Suprapubic skin (tissue), 4 donors: ENCODE results near the gene DUOX2. TPM values are rescaled to one million over a fixed set of nuclear protein-coding genes. Genes with fewer than 3 reads are reported as not detected.

ENCODE experiments used
- DNase-seq, 2 donors: peaks; one replicate each; pipeline ENCODE4 v3.0.0-alpha.2; 2019; ENCODE audit warnings: low spot score in 2 of 2
- H3K27ac ChIP-seq: fragments of 200-600 bp; sonication (generic); one replicate; pipeline ENCODE4 v1.5.1; 2019
- H3K27me3 ChIP-seq: fragments of 200-600 bp; sonication (generic); one replicate; pipeline ENCODE4 v1.5.1; 2019
- H3K36me3 ChIP-seq: fragments of 200-600 bp; sonication (generic); one replicate; pipeline ENCODE4 v1.5.1; 2019
- H3K4me1 ChIP-seq: fragments of 200-600 bp; sonication (generic); one replicate; pipeline ENCODE4 v1.5.1; 2019
- H3K4me3 ChIP-seq: fragments of 200-600 bp; sonication (generic); one replicate; pipeline ENCODE4 v1.5.1; 2019; ENCODE audit warnings: mild to moderate bottlenecking
- H3K9me3 ChIP-seq: fragments of 200-600 bp; sonication (generic); one replicate; pipeline ENCODE4 v1.5.1; 2019
- EP300 ChIP-seq: sonication (generic); formaldehyde crosslinking; IDR thresholded peaks from one replicate; pipeline ENCODE4 v1.6.1; 2017; ENCODE audit warnings: antibody characterized with exemption
- POLR2A ChIP-seq, 2 donors: fragments of 450-650 bp; IDR thresholded peaks; one replicate each; pipeline ENCODE4 v1.6.1; 2017; ENCODE audit warnings: antibody characterized with exemption in 2 of 2, mild to moderate bottlenecking in 2 of 2, moderate library complexity in 2 of 2
- POLR2AphosphoS5 ChIP-seq, 3 donors: sonication (generic); formaldehyde crosslinking; IDR thresholded peaks; one replicate each; pipeline ENCODE4 v1.6.1; 2017; ENCODE audit warnings: antibody characterized with exemption in 3 of 3
- WGBS: methylation state at CpG from one replicate; pipeline ENCODE4 v1.1.5; 2018; 5-methylcytosine and 5-hydroxymethylcytosine counted together
- total RNA-seq, 4 donors: library from RNA; depleted of rRNA; stranded (reverse); fragments of >200 nt; gene quantifications; one replicate each; pipeline ENCODE4 v1.1.0, GENCODE V29; 2016
- TF ChIP-seq, protein P1 (sequence below), 2 donors: fragments of 200-600 bp in 1 of 2; fragments of 450-650 bp in 1 of 2; sonication (generic) in 1 of 2; IDR thresholded peaks; one replicate each; pipeline ENCODE4 v1.5.1; 2016 to 2019; ENCODE audit warnings: antibody characterized with exemption in 2 of 2, mild to moderate bottlenecking in 1 of 2, moderate library complexity in 1 of 2

Gene DUOX2
- total RNA-seq, 4 donors from 2014 or later, result 2.3 to 32.6 (median 6.9) TPM

DNA sequence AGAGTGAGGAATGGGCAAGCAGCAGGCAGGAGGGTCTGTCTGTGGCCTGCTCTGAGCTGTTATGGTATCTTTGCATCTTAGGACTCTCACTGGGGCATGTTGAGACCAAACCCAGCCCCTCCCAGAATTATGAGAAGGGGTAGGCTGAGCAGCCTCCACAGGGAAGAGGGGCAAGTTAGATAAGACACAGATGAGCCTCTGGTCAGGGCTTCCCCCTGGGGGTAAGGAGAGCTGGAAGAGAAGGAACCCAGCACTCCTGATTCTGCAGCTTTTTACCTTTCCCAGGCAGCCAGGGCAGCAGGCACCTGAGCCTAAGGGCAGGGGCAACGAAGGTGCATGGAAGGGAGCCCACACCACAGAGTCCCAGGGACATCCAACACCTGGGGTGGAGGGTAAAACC, 35.1 kb upstream of the DUOX2 start:
- Histone ChIP-seq H3K4me3 (no peak overlapping the region), H3K27me3 (no peaks in the 10 kb centered on the region), H3K36me3 (peaks cover 30% of the 10 kb centered on the region), H3K27ac (no peak overlapping the region), H3K4me1 (peaks cover 14% of the 10 kb centered on the region), H3K9me3 (no peaks in the 10 kb centered on the region)
- WGBS, result 40% methylated on average over 1 of the region's 1 CpG
- TF ChIP-seq POLR2AphosphoS5 (IDR thresholded peaks at IDR 0.05) (no peak), EP300 (no peak), POLR2A (IDR thresholded peaks at IDR 0.05) (no peak)
- TF ChIP-seq, protein P1, sequence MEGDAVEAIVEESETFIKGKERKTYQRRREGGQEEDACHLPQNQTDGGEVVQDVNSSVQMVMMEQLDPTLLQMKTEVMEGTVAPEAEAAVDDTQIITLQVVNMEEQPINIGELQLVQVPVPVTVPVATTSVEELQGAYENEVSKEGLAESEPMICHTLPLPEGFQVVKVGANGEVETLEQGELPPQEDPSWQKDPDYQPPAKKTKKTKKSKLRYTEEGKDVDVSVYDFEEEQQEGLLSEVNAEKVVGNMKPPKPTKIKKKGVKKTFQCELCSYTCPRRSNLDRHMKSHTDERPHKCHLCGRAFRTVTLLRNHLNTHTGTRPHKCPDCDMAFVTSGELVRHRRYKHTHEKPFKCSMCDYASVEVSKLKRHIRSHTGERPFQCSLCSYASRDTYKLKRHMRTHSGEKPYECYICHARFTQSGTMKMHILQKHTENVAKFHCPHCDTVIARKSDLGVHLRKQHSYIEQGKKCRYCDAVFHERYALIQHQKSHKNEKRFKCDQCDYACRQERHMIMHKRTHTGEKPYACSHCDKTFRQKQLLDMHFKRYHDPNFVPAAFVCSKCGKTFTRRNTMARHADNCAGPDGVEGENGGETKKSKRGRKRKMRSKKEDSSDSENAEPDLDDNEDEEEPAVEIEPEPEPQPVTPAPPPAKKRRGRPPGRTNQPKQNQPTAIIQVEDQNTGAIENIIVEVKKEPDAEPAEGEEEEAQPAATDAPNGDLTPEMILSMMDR (IDR thresholded peaks at IDR 0.05), result no peak
- no peak for DNase-seq

DNA sequence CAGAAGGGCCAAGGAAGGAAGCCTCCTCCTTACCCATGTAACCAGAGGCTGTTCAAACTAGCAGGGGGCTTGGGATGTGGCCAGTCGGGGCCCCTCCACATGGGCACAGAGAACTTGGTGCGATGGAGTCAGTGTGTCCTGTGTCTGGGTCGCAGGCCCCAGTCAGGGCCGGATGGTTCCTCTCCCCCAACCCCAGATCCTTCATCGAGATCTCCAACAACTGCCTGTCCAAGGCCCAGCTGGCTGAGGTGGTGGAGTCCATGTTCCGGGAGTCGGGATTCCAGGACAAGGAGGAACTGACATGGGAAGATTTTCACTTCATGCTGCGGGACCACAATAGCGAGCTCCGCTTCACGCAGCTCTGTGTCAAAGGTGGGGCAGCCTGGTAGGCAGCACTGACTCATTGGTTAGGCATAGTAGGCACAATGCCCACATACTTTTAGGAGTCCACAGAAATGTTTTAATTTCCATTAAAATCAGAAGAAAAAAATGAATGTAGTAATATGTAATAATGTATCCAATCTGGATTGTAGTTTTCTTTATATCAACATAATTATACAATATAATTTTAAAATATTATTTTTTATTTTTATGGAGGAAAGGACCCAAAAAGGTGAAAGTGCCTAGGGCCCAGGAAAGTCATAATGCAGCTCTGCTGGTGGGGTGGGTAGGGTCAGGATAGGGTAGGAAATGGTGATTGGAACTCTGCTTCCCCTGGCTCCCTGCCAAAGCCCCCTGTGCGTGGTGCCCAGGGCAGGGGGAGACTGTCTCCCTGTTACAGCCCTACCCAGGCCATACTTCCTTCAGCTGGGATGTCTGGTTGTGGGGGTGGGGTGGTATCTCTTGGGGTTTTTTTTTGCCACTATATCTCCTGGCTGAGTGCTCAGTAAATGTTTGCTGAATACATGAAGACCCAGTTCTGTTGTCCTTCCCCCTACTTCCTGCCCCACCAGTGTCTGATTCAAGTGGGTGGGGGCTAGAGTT, 34.4 kb upstream of the DUOX2 start:
- 78% methylated on average over 12 of the region's 12 CpGs for WGBS
- no peak for DNase-seq
- H3K36me3 ChIP-seq, result peaks cover 33% of the 10 kb centered on the region
- no peaks in the 10 kb centered on the region for H3K27me3 ChIP-seq
- no peaks in the 10 kb centered on the region for H3K9me3 ChIP-seq
- TF ChIP-seq, protein P1 (IDR thresholded peaks at IDR 0.05), result no peak
- TF ChIP-seq EP300 (no peak), POLR2AphosphoS5 (IDR thresholded peaks at IDR 0.05) (no peak), POLR2A (IDR thresholded peaks at IDR 0.05) (no peak)
- H3K27ac ChIP-seq, result no peak overlapping the region
- H3K4me3 ChIP-seq, result no peak overlapping the region
- peaks cover 14% of the 10 kb centered on the region for H3K4me1 ChIP-seq

DNA sequence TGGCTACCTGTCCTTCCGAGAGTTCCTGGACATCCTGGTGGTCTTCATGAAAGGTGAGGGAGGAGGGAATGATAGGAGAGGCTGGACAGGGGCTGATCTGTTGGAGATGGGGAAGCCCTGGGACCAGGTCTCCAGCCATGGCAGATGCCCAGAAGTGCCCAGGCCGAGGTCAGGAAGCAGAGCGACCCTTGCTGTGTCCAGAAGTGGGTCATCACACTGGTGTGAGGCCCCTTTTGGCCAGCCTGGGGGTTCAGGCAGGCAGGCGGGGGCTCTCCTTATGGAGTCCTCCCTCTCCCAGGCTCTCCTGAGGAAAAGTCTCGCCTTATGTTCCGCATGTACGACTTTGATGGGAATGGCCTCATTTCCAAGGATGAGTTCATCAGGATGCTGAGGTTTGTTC, 33.6 kb upstream of the DUOX2 start:
- Histone ChIP-seq H3K9me3 (no peaks in the 10 kb centered on the region), H3K36me3 (peaks cover 37% of the 10 kb centered on the region), H3K4me1 (peaks cover 14% of the 10 kb centered on the region), H3K4me3 (no peak overlapping the region), H3K27me3 (no peaks in the 10 kb centered on the region), H3K27ac (no peak overlapping the region)
- TF ChIP-seq, protein P1 (IDR thresholded peaks at IDR 0.05), result no peak
- TF ChIP-seq EP300, result no peak
- TF ChIP-seq POLR2A (IDR thresholded peaks at IDR 0.05), result no peak
- no peak for TF ChIP-seq POLR2AphosphoS5 (IDR thresholded peaks at IDR 0.05)
- WGBS, result 97% methylated on average over 6 of the region's 7 CpGs
- DNase-seq, result no peak

DNA sequence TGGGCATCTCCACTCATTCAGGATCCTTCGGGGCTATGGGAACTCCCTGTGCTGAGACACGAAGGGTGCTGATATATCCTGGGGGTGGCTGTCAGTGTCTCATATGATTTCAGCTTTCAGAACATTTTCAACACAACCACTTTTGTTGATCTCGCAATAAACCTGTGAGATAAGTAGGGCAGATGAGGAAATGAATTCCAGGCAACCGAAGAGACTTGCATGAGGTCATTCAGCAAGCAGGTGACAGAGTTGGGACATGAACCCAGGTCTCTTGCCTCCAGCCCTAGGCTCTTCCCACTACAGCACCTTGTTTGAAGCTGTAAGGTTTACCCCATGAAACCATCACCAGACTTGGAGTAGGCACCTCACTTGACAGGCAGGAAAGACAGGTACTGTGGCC, 32.4 kb upstream of the DUOX2 start:
- DNase-seq, result no peak
- WGBS, result 60% methylated on average over 2 of the region's 4 CpGs
- Histone ChIP-seq H3K36me3 (peaks cover 30% of the 10 kb centered on the region), H3K4me1 (peaks cover 14% of the 10 kb centered on the region), H3K27ac (peak overlapping the region; percentile 48), H3K9me3 (no peaks in the 10 kb centered on the region), H3K27me3 (no peaks in the 10 kb centered on the region), H3K4me3 (no peak overlapping the region)
- TF ChIP-seq POLR2A (IDR thresholded peaks at IDR 0.05) (no peak), POLR2AphosphoS5 (IDR thresholded peaks at IDR 0.05) (peak in 2 of 3 donors; percentile 1 to 48)

DNA sequence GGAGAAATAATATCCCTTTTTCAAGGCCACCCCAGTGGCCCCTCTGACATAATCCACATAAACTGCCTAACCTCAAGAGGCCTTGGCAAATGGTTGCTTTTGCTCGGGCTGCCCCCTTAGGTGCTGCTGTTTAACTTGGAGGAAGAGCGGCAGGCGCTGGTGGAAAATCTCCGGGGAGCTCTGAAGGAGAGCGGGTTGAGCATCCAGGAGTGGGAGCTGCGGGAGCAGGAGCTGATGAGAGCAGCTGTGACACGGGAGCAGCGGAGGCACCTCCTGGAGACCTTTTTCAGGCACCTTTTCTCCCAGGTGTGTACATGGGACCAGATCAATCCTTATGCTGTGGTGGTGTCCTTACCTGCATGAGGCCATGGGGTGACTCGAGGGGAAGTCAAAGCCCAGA, 30.8 kb upstream of the DUOX2 start:
- peaks cover 14% of the 10 kb centered on the region for H3K4me1 ChIP-seq
- DNase-seq, result no peak
- TF ChIP-seq, protein P1 (IDR thresholded peaks at IDR 0.05), result no peak
- no peaks in the 10 kb centered on the region for H3K9me3 ChIP-seq
- H3K4me3 ChIP-seq, result no peak overlapping the region
- H3K36me3 ChIP-seq, result peaks cover 30% of the 10 kb centered on the region
- H3K27me3 ChIP-seq, result no peaks in the 10 kb centered on the region
- H3K27ac ChIP-seq, result no peak overlapping the region
- 93% methylated on average over 7 of the region's 9 CpGs for WGBS
